Pons (tissue), 1 donor: ENCODE results near the gene TMEM121.

Experiments used
- DNase-seq: peaks from one replicate; pipeline ENCODE4 v3.0.0-alpha.2; 2016; ENCODE audit warnings: low spot score

The TMEM121 gene

DNA sequence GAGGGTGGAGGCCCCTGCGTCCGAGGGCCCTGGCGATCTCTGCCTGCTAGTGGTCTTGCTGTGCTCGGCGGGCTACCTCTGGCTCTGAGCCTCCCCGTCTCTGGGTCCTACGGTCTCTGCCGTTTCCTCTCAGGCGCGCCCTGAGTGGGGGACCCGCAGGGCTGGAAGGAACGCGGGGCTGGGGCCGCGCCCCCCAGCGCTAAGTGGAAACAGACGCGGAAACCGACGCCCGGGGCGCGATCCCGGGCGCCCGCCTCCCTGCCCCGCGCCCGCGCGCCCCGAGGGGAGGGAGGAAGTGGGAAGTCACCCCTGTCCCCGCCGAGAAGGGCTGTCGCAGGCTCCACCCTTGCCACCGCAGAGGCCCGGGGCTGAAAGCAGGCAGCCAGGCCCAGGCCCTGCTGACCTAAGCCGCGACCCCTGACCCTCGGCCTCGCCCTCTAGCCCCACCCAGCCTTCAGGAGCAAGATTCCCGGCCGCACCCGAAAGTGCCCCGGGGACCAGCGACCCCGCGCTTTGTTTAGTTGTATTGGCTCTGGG is 38.9 kb upstream of the TMEM121 start:
- DNase-seq = no peak

DNA sequence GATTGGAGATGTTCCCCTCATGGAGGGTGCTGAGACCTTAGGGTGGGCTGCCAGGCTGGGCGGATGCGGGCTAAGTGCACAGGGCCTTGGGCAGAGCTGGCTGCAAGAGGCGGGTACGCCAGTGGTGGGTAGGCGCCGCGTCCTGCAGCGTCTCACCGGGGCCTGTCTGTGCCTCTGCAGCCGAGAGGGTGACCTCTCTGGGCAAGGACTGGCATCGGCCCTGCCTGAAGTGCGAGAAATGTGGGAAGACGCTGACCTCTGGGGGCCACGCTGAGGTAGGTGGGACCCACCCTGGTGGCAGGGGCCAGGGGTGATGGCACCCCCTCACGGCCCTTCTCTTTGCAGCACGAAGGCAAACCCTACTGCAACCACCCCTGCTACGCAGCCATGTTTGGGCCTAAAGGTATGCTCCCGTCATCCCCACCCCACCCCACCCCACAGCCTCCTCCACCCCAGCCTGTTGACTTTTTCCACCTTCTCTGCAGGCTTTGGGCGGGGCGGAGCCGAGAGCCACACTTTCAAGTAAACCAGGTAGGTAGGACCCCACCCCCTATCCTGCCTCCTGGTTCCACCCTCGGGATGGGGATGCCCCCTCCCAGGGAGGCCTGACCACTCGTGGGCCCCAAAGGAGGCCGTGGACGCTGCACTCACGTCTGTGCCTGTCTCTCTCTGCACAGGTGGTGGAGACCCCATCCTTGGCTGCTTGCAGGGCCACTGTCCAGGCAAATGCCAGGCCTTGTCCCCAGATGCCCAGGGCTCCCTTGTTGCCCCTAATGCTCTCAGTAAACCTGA is 38.2 kb upstream of the TMEM121 start:
- no peak for DNase-seq

DNA sequence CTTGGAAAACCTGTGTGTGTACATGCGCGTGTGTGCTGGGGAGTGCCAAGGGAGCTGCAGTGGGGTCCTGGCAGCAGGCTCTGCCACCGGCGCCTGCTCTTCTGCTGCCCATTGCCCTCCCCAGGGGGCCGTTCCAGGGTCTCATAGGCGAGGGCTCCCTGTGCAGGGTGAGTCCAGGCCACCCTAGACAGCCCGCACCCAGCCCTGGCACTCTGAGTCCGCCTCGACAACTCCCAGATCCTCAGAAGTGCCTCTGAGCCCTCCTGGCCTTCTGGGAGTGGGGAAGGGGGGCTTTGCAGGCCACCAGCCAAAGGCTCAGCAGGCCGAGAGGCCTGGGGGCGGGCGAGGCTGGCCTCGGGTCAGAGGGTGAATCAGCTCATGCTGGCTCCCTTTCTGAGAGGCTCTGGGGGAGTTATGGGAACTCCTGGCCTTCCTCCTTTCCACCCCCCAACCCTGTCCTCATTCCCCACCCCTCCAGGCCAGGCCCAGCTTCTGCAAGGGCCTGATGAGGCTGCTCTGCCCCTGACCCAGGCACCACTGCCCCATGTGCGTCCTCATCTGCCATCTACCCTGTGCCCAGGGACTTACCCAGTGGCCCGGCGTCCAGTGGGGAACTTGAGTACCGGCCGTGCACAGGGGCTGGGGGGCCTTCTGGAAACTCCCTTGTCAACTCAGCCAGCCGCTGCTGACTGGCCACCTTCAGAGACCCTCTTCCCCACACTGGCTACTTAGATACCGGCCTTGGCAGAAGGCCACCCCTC is 37.4 kb upstream of the TMEM121 start:
- no peak for DNase-seq

DNA sequence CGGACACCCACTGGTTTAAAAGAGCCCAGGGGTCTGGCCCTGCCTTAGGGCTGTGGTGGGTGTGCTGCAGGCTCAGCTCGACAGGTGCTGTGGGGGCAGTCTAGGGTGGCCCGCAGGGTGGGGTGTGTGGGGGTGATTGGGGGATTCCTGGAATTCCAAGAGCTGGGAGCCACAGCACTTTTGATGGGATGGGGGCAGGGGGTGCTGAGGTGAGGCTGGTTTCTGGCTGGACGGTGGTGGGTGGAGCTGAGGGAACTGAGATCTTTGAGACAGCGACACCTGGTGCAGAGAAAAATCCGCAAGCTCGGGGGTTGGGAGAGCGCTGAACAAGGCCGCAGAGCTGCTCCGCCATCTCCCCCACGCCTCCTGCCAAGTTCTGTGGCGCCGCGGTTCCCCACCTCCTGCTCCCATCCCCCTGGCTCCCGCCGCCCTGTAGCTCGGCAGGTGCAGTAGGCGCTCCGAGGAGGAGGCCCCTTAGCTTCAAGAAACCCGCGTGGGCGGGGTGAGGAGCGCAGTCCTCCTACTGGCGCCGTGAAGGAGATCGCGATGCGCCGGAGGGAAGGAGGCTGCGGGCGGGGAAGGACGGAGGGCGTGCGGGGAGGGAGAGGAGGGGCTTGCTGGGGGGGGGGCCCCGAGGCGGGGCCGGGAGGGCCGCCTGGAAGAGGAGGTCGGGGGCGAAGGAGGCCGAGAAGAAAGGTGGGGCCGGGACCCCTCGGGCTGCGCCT is 36.7 kb upstream of the TMEM121 start:
- DNase-seq = peak; percentile 76

GRCh38 chr14:105490267-105490571 is 36.2 kb upstream of the TMEM121 start:
- no peak for DNase-seq

DNA sequence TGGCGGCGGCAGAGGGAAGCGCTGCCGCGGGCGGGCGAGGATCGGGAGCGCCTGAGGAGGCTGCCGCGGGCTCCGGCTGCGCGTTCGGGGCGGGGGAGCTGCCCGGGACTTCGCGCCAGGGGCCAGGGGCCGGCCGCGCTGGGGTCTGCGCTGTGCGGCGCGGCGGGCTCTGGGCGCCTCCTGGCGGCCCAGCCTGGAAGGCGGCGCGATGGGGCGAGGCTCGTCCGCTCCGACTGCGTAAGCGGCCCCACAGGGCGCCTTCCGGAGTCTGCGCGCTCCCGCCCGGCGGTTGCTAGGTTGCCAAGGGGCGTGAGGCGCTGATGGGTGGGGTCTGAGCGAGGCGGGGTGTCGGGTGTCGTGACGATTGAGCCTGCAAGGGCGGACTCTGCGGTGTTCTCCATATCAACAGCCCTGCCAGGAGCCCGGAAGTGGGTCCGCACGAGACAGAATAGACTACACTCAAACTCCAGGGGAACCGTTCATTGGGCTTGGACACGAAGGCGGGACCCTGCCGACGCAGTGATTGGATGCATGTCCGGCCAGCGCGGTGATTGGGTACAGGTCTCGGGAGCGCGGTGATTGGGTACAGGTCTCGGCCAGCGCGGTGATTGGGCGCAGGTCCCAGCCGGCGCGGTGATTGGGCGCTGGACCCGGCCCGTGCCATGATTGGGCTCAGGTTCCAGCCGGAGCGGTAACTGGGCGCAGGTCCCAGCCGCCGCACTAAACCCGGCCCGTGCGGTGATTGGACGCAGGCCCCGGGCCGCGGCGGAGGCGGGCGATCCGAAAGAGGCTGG is 35.6 kb upstream of the TMEM121 start, which contains the start of gene TEDC1:
TEDC1 (plus strand) TSS at position 675 of the 794 bp plus-strand sequence. CDS start 130 bp downstream, outside the sequence.
- DNase-seq = peak; percentile 100

GRCh38 chr14:105491366-105491973 is 34.9 kb upstream of the TMEM121 start:
- peak; percentile 54 for DNase-seq

- DNase-seq = no peak
Observed at GRCh38 chr14:105492031-105492970, 34.1 kb upstream of the TMEM121 start.

DNA sequence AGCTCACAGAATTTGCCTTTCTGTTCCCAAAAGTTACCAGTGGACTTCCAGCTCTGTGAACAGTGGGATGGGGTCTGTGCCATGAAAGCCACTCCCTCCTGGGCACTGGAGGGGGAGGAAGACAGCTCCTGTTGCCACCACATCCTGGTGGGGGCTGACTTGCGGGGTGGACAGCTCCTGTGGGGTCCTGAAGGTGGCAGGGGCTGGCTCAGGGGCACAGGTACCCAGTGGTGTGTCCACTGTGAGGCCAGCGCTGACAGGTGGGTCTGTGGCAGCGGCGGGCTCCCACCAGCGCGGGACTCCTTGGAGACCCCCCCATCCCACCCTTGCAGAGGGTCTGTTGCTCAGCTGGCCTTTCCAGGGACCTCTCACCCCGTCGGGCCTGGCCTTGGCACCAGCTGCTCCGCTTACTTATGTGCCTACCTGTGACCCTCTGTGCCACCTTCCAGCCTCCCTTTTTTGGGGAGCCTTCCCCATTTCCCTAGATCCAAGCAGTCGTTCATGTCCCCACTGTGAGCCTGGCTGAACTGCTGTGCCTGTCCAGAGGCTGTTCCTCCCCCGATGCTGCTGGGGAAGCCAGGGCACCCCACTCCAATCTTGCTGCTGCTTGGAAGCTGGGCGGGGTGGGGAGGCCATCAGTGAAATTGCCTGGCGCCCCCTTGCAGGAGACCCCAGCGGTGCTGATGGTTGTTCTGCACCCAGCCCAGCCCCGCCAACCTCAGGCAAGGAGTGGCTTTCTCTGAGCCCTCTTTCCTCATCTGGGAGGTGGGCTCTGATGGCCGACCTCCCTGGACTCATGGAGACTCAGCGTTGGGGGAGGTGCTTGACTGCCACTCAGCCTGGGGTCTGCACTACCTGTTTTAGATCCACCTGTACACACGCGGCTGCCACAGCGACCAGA is 33.2 kb upstream of the TMEM121 start:
- no peak for DNase-seq

DNA sequence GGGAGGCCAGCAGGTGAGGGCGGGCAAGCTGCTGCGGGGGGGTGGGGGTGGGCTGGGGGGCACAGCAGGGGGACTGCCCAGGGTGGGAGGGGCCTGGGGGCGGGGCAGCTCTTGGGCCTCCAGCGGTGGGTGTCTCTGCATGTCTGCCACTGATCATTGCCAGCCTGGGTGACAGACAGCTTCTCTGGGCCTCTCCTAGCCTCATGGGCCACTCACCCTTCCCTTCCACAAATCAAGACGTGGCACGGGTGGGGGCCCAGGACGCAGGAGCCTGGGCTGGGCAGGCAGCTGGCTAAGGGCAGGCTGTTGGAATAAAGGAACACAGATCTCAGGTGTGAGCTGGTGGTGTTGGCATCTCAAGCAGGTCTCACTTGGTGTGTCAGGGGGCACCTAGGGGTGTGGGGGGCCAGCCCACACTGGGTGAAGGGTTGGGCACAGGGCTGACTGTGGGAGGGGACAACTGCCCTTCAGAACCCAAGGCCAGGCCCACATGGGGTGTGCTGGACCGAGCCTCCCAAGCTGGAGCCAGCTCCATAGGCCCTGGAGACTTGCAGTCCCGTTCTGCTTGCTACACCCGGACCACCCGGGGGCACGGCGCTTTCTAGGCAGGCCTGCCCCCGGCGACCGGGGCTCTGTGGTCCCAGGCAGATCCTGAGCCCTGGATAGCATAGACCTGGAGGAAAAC is 32.3 kb upstream of the TMEM121 start:
- no peak for DNase-seq

DNA sequence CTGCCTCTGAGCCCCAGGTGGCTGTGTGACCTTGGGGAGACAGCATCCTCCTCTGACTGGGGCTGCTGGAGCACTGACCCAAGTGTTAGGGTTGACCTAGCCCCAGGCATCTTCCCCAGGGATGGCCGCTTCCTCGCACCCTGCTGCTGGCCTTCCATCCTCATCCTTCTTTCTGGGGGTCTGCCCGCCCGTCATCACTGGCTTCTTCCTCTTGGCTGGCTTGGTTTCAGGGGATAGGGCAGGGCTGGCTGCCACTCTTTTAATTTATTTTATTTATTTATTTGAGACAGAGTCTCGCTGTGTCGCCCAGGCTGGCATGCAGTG is 31.8 kb upstream of the TMEM121 start:
- no peak for DNase-seq

DNA sequence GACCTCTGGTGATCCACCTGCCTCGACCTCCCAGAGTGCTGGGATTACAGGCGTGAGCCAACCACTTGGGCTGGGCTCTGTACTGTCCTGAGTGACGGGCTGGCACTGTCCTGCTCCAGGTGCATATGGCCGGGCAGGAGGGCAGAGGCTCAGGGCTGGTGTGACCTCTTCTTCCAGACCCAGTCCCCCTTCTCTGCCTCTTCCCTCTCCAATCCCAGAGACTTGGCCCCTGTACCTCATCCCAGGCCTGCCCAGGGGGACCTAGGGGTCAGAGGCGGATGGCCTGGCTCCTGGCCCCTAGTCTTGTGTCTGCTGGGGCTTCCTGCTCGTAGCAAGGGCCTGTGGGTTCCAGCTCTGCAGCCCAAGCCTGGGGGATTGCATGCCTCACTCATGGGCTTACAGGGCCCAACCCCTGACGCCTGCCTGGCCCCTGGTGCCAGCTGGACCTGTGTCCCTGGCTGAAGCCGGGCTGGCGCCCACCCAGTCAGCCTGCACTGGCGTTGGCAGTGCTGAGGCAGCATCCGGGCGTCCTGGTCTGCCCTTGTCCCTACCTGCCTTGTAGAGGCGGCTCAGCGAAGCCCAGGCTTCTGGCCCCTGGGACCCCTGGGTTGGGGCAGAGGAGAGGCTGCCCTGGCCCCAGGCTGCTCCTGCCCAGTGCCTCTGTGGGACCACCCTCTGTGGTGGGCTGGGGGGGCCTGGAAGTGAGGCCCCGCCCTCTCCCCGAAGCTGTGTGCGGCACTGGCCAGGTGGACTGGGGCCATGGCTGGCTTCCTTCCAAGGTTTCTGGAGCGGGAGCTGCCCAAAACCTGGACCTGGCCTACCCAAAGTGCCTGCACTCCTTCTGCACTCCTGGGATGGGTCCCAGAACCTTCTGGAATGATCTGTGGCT is 31.0 kb upstream of the TMEM121 start:
- DNase-seq = no peak

DNA sequence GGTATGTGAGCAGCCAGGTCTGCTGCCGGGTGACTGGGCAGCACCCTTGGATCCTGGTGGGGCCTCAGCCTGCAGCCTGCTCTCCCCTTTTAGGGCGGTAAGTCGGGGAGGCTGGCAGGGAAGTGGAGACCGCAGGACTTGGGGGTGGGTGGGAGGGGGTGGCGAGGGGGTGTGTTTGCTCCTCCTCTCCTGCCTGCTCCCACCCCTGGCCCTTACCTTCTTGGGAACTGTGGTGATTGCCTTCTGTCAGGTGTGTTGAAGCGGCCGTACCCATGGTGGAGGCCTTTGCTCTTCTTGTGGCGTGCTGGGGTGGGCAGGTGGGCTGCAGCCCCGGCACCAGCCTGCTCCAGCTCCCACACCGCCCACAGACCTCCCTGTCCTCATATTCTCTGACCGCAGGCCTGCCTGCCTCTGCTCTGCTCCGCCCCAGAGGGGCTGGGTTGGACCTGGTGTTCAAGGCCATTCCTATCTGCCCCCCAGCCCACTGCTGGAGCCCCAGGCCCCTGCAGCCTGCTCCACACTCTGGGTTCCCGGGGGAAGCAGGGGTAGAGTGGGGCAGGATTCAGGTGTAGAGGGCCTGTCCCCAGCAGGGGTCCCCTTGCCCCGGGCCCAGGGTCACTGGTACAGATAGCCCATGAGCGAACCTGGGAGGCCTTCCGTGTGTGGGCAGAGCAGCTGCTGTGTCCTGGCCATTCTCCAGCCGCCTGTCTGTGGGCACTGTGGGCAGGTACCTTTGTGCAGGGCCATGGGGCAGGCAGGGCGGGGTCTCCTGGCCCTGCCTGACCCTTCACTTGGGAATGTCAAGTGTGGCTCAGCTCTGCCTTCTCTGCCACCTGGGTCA is 30.2 kb upstream of the TMEM121 start:
- DNase-seq = no peak

GRCh38 chr14:105496831-105497591 is 29.4 kb upstream of the TMEM121 start:
- DNase-seq = no peak

DNA sequence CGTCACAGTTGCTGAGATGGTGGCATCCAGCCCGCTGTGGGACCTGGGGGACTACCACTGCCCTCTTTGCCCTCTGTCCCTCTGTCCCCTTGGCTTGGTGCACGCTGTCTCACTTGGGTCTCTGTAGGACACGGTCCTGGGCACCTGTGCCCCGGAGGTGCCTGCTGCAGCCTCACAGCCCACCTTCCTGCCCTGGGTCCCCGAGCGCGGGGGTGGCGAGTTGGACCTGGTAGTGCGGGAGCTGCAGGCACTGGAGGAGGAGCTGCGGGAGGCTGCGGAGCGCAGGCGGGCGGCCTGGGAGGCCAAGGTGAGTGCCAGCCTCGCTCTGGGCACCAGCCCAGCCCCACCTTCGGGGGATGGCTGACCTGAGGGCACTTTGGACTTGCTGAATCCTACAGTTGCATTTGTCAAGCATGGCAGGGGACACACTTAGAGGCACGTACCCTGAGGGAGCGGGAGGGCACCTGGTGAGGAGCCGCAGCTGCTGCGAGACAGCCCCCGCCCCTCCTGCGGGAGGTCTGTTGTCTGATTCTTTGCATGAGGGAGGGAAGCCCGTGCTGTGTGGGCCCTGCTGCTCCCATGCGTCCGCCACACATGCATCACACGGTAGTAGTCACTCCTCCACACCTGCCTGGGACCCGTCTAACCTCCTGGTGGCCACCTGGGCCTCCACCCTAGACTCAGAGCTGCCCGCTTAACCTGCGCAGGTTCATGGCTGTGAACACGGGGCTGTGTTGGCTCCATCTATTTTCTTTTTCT is 28.5 kb upstream of the TMEM121 start:
- no peak for DNase-seq
